GM23338 (cell line): Measurements from ENCODE around the gene STRA6. TPM values are rescaled to one million over a fixed set of nuclear protein-coding genes. Genes with fewer than 3 reads are reported as not detected.

Source experiments
- ATAC-seq: fragments of 200-7000 bp; cut with Tn5 transposase; 3 replicates; pipeline ENCODE4 v1.9.1; 2020
- DNase-seq: peaks from one replicate; pipeline ENCODE4 v3.0.0-alpha.2; 2015; ENCODE audit warnings: low spot score
- H2AFZ ChIP-seq: fragments of 200-600 bp; sonication (generic); 2 replicates; pipeline ENCODE4 v1.8.0; 2016; ENCODE audit warnings: antibody characterized with exemption, mild to moderate bottlenecking, moderate library complexity
- H3F3A ChIP-seq: fragments of 200-600 bp; sonication (generic); replicated peaks from 2 replicates; pipeline ENCODE4 v1.8.0; 2017; ENCODE audit warnings: antibody characterized with exemption, mixed run types, low read depth
- H3K27ac ChIP-seq: fragments of 200-600 bp; sonication (generic); 2 replicates; pipeline ENCODE4 v1.6.1; 2016; ENCODE audit warnings: low read depth
- H3K27me3 ChIP-seq: fragments of 200-600 bp; sonication (generic); 2 replicates; pipeline ENCODE4 v1.8.0; 2016; ENCODE audit warnings: mild to moderate bottlenecking, mixed run types, moderate library complexity; ENCODE audit not compliant: insufficient read depth
- H3K36me3 ChIP-seq: fragments of 200-600 bp; sonication (generic); 2 replicates; pipeline ENCODE4 v1.8.0; 2016; ENCODE audit warnings: mild to moderate bottlenecking; ENCODE audit not compliant: insufficient read depth
- H3K4me1 ChIP-seq: fragments of 200-600 bp; sonication (generic); 2 replicates; pipeline ENCODE4 v1.8.0; 2016; ENCODE audit warnings: mild to moderate bottlenecking, moderate library complexity; ENCODE audit not compliant: insufficient read depth
- H3K4me2 ChIP-seq: fragments of 200-600 bp; sonication (generic); 2 replicates; pipeline ENCODE4 v1.7.1; 2017; ENCODE audit warnings: mixed run types
- H3K4me3 ChIP-seq: fragments of 200-600 bp; sonication (generic); 2 replicates; pipeline ENCODE4 v1.6.1; 2016; ENCODE audit warnings: mixed run types
- H3K79me2 ChIP-seq: fragments of 200-600 bp; sonication (generic); replicated peaks from 2 replicates; pipeline ENCODE4 v1.8.0; 2017; ENCODE audit warnings: mild to moderate bottlenecking; ENCODE audit not compliant: insufficient read depth
- H3K9me2 ChIP-seq: fragments of 200-600 bp; sonication (generic); 2 replicates; pipeline ENCODE4 v1.8.0; 2017; ENCODE audit not compliant: insufficient read depth
- H4K20me1 ChIP-seq: fragments of 200-600 bp; sonication (generic); replicated peaks from 2 replicates; pipeline ENCODE4 v1.8.0; 2017; ENCODE audit warnings: mild to moderate bottlenecking; ENCODE audit not compliant: insufficient read depth
- H3K27ac Mint-ChIP-seq: 2 replicates; pipeline ENCODE4 v1.8.0; 2020; ENCODE audit warnings: inconsistent platforms, mild to moderate bottlenecking, moderate library complexity, mixed read lengths
- H3K27me3 Mint-ChIP-seq: 3 replicates; pipeline ENCODE4 v1.8.0; 2022; ENCODE audit warnings: low read depth, mild to moderate bottlenecking, moderate library complexity, mixed read lengths, inconsistent platforms; ENCODE audit not compliant: insufficient read depth, poor library complexity
- H3K36me3 Mint-ChIP-seq: 3 replicates; pipeline ENCODE4 v1.8.0; 2021; ENCODE audit warnings: low read depth, mild to moderate bottlenecking, inconsistent platforms, moderate library complexity, mixed read lengths
- H3K4me1 Mint-ChIP-seq: 3 replicates; pipeline ENCODE4 v1.8.0; 2020; ENCODE audit warnings: mild to moderate bottlenecking, inconsistent platforms, mixed read lengths
- H3K4me3 Mint-ChIP-seq: 3 replicates; pipeline ENCODE4 v1.8.0; 2021; ENCODE audit warnings: moderate library complexity, mild to moderate bottlenecking, inconsistent platforms, mixed read lengths
- H3K9me3 Mint-ChIP-seq: 3 replicates; pipeline ENCODE4 v1.8.0; 2020; ENCODE audit warnings: moderate library complexity, mild to moderate bottlenecking, inconsistent platforms, mixed read lengths
- ETS1 ChIP-seq: IDR thresholded peaks from 2 replicates; pipeline ENCODE4 v1.6.1; 2016; ENCODE audit warnings: antibody characterized with exemption
- EZH2 ChIP-seq: fragments of 200-600 bp; sonication (generic); IDR thresholded peaks from one replicate; pipeline ENCODE4 v1.8.0; 2017; ENCODE audit warnings: antibody characterized with exemption, mild to moderate bottlenecking, low read depth; ENCODE audit not compliant: unreplicated experiment
- JUNB ChIP-seq: IDR thresholded peaks from one replicate; pipeline ENCODE4 v1.6.1; 2016; ENCODE audit warnings: antibody characterized with exemption; ENCODE audit not compliant: unreplicated experiment
- NANOG ChIP-seq: IDR thresholded peaks from 2 replicates; pipeline ENCODE4 v1.6.1; 2016; ENCODE audit warnings: antibody characterized with exemption, borderline replicate concordance
- POLR2AphosphoS5 ChIP-seq: IDR thresholded peaks from 2 replicates; pipeline ENCODE4 v1.6.1; 2016; ENCODE audit warnings: antibody characterized with exemption, low read depth
- polyA plus RNA-seq: library from polyadenylated mRNA; unstranded; fragments of >200 nt; fragmentation: Nextera tagmentation; extraction: Ambion mirVana; gene quantifications from 2 replicates; pipeline ENCODE4 v1.2.1, GENCODE V29; 2016
- total RNA-seq: library from RNA; depleted of rRNA; stranded (reverse); fragments of >200 nt; shearing (Covaris generic); gene quantifications from 2 replicates; pipeline ENCODE4 v1.2.3, GENCODE V29; 2014
- TF ChIP-seq, protein P1 (sequence below), 2 experiments: fragments of 200-600 bp in 1 of 2; sonication (generic) in 1 of 2; conservative IDR thresholded peaks; 2 replicates each; pipeline versions ENCODE4 v1.5.1 to v1.6.1; 2016 to 2017; ENCODE audit warnings: antibody characterized with exemption in 2 of 2, low read depth in 2 of 2, mild to moderate bottlenecking in 2 of 2, moderate library complexity in 1 of 2

STRA6 gene
- total and polyA plus RNA-seq, 2 experiments from 2014 or later: 8.2 to 9.9 TPM

- peak overlapping the region; percentile 38; the same call in 1 of the 2 replicates for H3K4me3 ChIP-seq
- peaks cover 41% of the 10 kb centered on the region for H3K27me3 Mint-ChIP-seq
- H3K4me3 Mint-ChIP-seq: no peak overlapping the region; the same call in 2 of the 3 replicates
- H3F3A ChIP-seq: peaks cover 9% of the 10 kb centered on the region
- no peak overlapping the region for H2AFZ ChIP-seq
- no peaks in the 10 kb centered on the region; the same call in 1 of the 3 replicates for H3K9me3 Mint-ChIP-seq
- H3K27ac ChIP-seq: no peak overlapping the region
- H3K9me2 ChIP-seq: no peaks in the 10 kb centered on the region
- H3K4me2 ChIP-seq: peak overlapping the region; percentile 77
- no peaks in the 10 kb centered on the region for H3K36me3 ChIP-seq
- H3K27me3 ChIP-seq: peaks cover 27% of the 10 kb centered on the region
- no peak overlapping the region; the same call in 1 of the 2 replicates for H3K27ac Mint-ChIP-seq
- DNase-seq: no peak
- peaks cover 83% of the 10 kb centered on the region for H3K4me1 Mint-ChIP-seq
- no peak for ATAC-seq
- H3K4me1 ChIP-seq: peaks cover 65% of the 10 kb centered on the region
- H4K20me1 ChIP-seq: no peaks in the 10 kb centered on the region
- H3K79me2 ChIP-seq: no peaks in the 10 kb centered on the region
- TF ChIP-seq ETS1 (no peak), NANOG (no peak), JUNB (no peak), EZH2 (no peak)
- H3K36me3 Mint-ChIP-seq: peaks cover 26% of the 10 kb centered on the region
These were observed 7.5 kb upstream of the STRA6 start for GRCh38 chr15:74209997-74210671.

GRCh38 chr15:74209560-74209958, 7.0 kb upstream of the STRA6 start:
- H3K4me3 ChIP-seq: peak overlapping the region; percentile 38
- peaks cover 63% of the 10 kb centered on the region for H3K4me1 ChIP-seq
- peak overlapping the region; percentile 77 for H3K4me2 ChIP-seq
- peak overlapping the region; percentile 45; the same call in 2 of the 3 replicates for H3K4me3 Mint-ChIP-seq
- peak; percentile 6 for ATAC-seq
- H3K27ac ChIP-seq: no peak overlapping the region; the same call in 1 of the 2 replicates
- H3K36me3 Mint-ChIP-seq: peaks cover 27% of the 10 kb centered on the region
- peaks cover 5% of the 10 kb centered on the region for H3F3A ChIP-seq
- H2AFZ ChIP-seq: no peak overlapping the region
- H3K4me1 Mint-ChIP-seq: peaks cover 83% of the 10 kb centered on the region
- no peaks in the 10 kb centered on the region; the same call in 1 of the 3 replicates for H3K9me3 Mint-ChIP-seq
- DNase-seq: no peak
- no peak overlapping the region; the same call in 1 of the 2 replicates for H3K27ac Mint-ChIP-seq
- peaks cover 30% of the 10 kb centered on the region for H3K27me3 ChIP-seq
- no peak for TF ChIP-seq POLR2AphosphoS5
- TF ChIP-seq, protein P1, sequence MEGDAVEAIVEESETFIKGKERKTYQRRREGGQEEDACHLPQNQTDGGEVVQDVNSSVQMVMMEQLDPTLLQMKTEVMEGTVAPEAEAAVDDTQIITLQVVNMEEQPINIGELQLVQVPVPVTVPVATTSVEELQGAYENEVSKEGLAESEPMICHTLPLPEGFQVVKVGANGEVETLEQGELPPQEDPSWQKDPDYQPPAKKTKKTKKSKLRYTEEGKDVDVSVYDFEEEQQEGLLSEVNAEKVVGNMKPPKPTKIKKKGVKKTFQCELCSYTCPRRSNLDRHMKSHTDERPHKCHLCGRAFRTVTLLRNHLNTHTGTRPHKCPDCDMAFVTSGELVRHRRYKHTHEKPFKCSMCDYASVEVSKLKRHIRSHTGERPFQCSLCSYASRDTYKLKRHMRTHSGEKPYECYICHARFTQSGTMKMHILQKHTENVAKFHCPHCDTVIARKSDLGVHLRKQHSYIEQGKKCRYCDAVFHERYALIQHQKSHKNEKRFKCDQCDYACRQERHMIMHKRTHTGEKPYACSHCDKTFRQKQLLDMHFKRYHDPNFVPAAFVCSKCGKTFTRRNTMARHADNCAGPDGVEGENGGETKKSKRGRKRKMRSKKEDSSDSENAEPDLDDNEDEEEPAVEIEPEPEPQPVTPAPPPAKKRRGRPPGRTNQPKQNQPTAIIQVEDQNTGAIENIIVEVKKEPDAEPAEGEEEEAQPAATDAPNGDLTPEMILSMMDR (conservative IDR thresholded peaks at IDR 0.05; ENCODE audit: low read depth in 2 of 2): 0 out of 4 replicates have a peak, but pooled peaks have one; percentile 10 to 14
- no peaks in the 10 kb centered on the region for H3K79me2 ChIP-seq
- no peaks in the 10 kb centered on the region for H4K20me1 ChIP-seq
- H3K36me3 ChIP-seq: no peaks in the 10 kb centered on the region
- no peaks in the 10 kb centered on the region for H3K9me2 ChIP-seq
- peaks cover 39% of the 10 kb centered on the region for H3K27me3 Mint-ChIP-seq
